ENCODE data around the gene SEL1L2.

GRCh38 chr20:13870170-13870748, 120.2 kb downstream of the SEL1L2 start:
- no peak for TF ChIP-seq CTCF (IDR thresholded peaks at IDR 0.05)
- no peak for TF ChIP-seq POLR2A (IDR thresholded peaks at IDR 0.05)
